ENCODE measurements around the gene CD47. TPM values are rescaled to one million over a fixed set of nuclear protein-coding genes. Genes with fewer than 3 reads are reported as not detected.
A peak's percentile ranks its signal among the peaks of the same experiment; 100 is the strongest.

CD47 gene
- total RNA-seq, 2 experiments from 2014 or later: 145 to 161 TPM

DNA sequence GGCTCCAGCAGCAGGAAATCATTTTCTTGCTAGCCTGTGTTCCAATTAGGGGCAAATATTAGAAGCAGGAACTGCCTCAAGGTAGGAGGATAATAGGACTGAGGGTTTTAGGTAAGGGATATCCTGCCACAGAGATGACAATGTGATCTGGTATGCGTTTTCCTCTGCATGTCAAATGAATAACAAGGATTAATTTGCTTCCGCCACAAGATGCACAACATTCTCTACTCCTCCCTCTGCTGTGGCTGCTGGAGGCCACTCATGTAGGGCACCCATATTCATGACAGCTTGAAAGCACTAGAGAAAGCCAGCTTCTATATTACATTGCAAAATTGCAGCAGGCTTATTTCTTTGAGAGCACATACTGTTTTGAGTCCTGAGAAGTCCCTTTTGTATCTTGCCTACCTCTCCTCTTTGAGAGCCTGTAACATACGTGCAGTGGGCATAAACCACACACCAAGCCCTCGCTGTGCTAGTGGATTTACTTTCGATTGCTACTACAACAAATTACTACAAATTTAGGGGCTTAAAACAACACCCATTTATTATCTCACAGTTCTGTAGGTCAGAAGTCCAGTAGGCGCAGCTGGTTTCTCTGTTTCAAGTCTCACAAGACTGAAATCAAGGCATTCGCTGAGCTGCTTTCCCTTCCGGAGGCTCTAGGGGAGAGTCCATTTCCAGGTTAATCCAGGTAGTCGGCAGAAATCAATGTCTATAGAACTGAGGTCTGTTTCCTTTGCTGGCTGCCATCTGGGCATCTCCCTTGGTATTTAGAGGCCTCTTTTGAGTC lies 5.9 kb upstream of the CD47 start:
- Mint-ChIP-seq H3K4me1 (peaks cover 65% of the 10 kb centered on the region), H3K27ac (peak overlapping the region; percentile 38), H3K4me3 (no peak overlapping the region), H3K9me3 (peaks cover 6% of the 10 kb centered on the region), H3K27me3 (no peaks in the 10 kb centered on the region), H3K36me3 (ENCODE audit: low read depth) (no peaks in the 10 kb centered on the region)
- CTCF ChIA-PET: no interaction called here
- DNase-seq: peak; percentile 24
- POLR2A ChIA-PET: no interaction called here

DNA sequence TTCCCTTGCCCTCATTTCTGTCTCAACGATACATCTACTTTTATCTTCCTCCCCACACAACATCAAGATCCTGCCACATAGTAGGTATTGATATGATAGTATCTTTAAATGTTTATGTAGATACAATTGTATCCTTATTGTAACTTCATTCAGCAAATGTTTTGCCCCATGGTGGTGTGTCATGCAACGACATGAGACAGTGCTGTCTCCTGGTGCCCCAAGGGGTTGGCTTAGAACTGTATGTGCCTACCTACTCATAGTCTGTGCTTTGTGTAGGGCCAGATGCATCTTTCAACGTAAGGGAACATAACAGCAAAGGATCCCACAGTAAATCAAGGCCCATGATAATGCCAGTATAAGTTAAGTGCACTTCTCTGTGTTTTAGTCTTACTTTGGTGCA lies 2.8 kb upstream of the CD47 start:
- H3K27ac Mint-ChIP-seq: peak overlapping the region; percentile 54
- no peak overlapping the region for H3K4me3 Mint-ChIP-seq
- CTCF ChIA-PET: interaction anchor here (1.2 to 1.4 kb wide), 4 partner anchors 7 to 35 kb away, joined by 3 to 4 read pairs (median 4); no protein-coding TSS in a partner anchor
- H3K9me3 Mint-ChIP-seq: peaks cover 6% of the 10 kb centered on the region
- H3K36me3 Mint-ChIP-seq (ENCODE audit: low read depth): peaks cover 12% of the 10 kb centered on the region
- no peaks in the 10 kb centered on the region for H3K27me3 Mint-ChIP-seq
- POLR2A ChIA-PET: no interaction called here
- no peak for DNase-seq
- peaks cover 42% of the 10 kb centered on the region for H3K4me1 Mint-ChIP-seq

DNA sequence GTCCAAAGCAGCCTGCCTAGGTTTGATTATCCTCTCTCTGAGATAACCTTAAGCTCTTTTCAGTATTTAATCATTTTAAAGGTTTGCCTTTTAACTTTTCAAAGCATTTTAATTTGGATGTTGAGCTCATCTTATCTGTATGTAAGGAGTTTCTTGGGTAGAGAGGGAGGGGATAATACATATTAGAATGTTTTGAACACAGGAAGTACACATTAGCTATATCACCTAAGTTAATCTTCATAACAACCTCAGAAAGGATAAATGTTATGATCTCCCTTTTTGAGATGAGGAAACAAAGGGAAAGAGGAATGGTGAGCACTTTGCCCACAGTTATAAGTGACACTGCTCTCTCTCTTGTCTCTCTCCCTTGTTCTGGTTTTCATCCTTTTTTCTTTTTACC lies 2.2 kb upstream of the CD47 start:
- Mint-ChIP-seq H3K27ac (peak overlapping the region; percentile 54), H3K4me1 (peaks cover 42% of the 10 kb centered on the region), H3K27me3 (no peaks in the 10 kb centered on the region), H3K4me3 (peak overlapping the region; percentile 6), H3K9me3 (peaks cover 6% of the 10 kb centered on the region), H3K36me3 (ENCODE audit: low read depth) (peaks cover 14% of the 10 kb centered on the region)
- DNase-seq: no peak
- CTCF ChIA-PET: interaction anchor here (1.3 kb wide), 2 partner anchors 8 to 36 kb away, joined by 4 read pairs; no protein-coding TSS in a partner anchor
- POLR2A ChIA-PET: no interaction called here

DNA sequence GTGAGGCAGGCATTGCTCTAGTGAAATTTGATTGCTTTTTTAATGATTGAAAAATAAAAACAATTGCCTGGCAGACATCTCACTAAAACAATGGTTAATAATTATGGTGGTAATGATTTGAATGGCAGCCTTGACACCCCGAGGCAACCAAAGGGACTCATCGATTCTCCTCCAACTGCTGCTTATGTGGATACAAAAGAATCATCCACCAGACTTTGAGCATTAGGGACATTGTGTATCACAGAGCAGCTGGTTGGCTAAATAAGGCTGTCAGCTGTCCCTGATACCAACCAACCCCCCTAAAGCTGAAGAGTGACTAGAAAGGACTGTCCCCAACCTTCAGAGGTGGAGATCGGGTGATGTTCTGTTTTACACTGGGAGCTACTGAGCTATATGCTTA lies 1.7 kb upstream of the CD47 start:
- Mint-ChIP-seq H3K9me3 (peaks cover 6% of the 10 kb centered on the region), H3K4me3 (peak overlapping the region; percentile 81), H3K4me1 (peaks cover 42% of the 10 kb centered on the region), H3K36me3 (ENCODE audit: low read depth) (peaks cover 20% of the 10 kb centered on the region), H3K27me3 (no peaks in the 10 kb centered on the region), H3K27ac (peak overlapping the region; percentile 54)
- CTCF ChIA-PET: interaction anchor here (1.3 kb wide), 2 partner anchors 8 to 37 kb away, joined by 4 read pairs; no protein-coding TSS in a partner anchor
- DNase-seq: no peak
- POLR2A ChIA-PET: no interaction called here

DNA sequence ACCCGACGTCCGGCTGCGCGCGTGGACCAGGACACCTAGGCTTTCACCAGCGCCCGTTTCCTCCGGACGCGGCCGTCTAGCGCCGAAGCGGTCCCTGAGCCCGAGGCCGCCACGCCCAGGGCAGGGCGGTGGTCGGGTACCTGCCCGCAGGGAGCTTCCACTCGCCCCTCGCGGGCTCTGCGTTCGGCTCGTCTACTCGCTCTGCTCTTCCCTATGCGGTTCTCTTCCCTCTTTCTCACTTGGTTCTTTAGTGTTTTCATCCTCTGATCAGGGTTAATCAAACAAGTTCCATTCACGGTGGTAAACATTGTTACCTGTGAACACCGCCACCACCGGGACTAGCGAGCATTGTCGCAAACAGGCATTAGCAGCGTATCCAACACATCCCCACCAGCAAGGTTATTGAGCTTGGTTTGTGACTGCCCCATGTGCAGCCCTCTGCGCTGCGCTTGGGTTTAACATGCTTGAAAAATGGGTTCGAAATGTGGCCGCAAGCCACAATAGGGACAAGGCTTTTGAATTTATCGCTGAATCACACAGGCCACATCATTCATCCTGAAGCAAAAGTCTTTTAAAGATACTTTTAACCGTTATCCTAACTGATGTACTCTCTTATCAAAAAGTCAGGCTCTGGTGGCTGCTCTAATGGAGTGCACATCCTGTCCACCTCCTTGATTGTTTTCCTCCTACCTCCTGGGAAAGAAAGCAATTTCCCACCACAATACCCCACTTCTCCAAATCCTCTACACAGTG lies 843 bp upstream of the CD47 start:
- DNase-seq: peak; percentile 40
- peak overlapping the region; percentile 95 for H3K27ac Mint-ChIP-seq
- peaks cover 21% of the 10 kb centered on the region for H3K36me3 Mint-ChIP-seq (ENCODE audit: low read depth)
- CTCF ChIA-PET: interaction anchor here (1.0 kb wide), 1 partner anchor 10 kb away, joined by 3 read pairs; no protein-coding TSS in a partner anchor
- H3K27me3 Mint-ChIP-seq: no peaks in the 10 kb centered on the region
- H3K4me3 Mint-ChIP-seq: peak overlapping the region; percentile 81
- POLR2A ChIA-PET: no interaction called here
- peaks cover 35% of the 10 kb centered on the region for H3K4me1 Mint-ChIP-seq
- H3K9me3 Mint-ChIP-seq: peaks cover 6% of the 10 kb centered on the region

DNA sequence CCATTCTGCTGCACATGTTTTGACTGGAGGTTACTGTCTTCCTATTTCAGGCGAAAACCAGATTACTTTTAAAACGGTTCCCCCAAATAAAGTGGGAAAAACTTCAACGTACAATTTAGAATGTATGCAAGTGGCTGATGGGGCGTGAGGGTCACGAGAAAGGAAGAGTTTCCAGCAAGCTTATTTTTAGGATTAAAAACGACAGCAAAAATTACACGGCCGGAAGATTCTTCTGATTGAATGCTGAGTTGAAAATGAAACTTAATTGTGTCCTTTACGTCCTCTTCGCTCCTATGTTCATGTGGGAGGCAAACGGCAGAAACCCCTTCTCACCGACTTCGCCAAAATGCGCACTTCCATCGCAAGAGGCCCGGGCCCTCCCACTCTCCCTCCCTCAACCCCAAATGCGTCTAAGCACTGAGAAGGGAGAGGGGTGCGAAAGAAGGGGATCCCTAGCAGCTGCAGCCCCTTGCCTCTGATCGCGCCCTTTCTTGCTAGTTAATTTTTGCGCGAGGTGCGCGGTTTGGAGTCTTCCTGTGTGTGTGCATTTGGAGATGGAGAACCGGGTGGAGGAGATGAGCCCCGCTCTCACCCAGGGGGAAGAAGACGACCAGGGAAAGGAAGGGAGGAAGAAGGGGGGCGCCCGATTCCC lies 656 bp downstream of the CD47 start:
- Mint-ChIP-seq H3K4me3 (peak overlapping the region; percentile 99), H3K36me3 (ENCODE audit: low read depth) (peaks cover 21% of the 10 kb centered on the region), H3K27me3 (no peaks in the 10 kb centered on the region), H3K27ac (peak overlapping the region; percentile 100), H3K9me3 (peaks cover 6% of the 10 kb centered on the region), H3K4me1 (peaks cover 30% of the 10 kb centered on the region)
- peak; percentile 55 for DNase-seq
- ChIA-PET POLR2A (interaction anchor here (1.1 kb wide), 1 partner anchor 35 kb away, joined by 6 read pairs; no protein-coding TSS in a partner anchor), CTCF (interaction anchor here (1.1 kb wide), 1 partner anchor 492 kb away, joined by 4 read pairs; no protein-coding TSS in a partner anchor)

DNA sequence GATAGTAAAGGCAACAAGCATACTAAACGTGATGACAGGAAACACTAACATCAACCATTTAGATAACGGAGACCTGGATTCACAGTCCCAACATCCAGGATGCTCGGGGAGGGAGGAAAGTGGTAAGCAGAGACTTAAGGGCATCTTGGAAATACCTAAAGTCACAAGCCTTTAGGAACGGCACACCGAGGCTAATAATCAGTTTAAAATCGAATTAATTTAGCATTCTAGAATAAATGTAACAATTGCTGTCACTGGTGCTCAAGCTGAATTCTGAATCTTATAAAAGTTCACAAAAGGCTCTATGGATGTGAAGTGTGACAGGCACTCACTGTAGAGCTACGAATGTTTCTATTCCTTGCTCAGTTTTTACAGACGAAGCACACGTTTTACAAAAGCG lies 1.3 kb downstream of the CD47 start:
- peaks cover 25% of the 10 kb centered on the region for H3K4me1 Mint-ChIP-seq
- no peak for DNase-seq
- ChIA-PET CTCF (interaction anchor here (1.0 to 1.1 kb wide), 2 partner anchors 32 to 491 kb away, joined by 3 to 4 read pairs; no protein-coding TSS in a partner anchor), POLR2A (interaction anchor here (0.6 to 1.1 kb wide), 2 partner anchors 36 to 270 kb away, joined by 3 to 6 read pairs; no protein-coding TSS in a partner anchor)
- peaks cover 21% of the 10 kb centered on the region for H3K36me3 Mint-ChIP-seq (ENCODE audit: low read depth)
- peak overlapping the region; percentile 99 for H3K4me3 Mint-ChIP-seq
- peak overlapping the region; percentile 100 for H3K27ac Mint-ChIP-seq
- no peaks in the 10 kb centered on the region for H3K27me3 Mint-ChIP-seq
- H3K9me3 Mint-ChIP-seq: peaks cover 3% of the 10 kb centered on the region

DNA sequence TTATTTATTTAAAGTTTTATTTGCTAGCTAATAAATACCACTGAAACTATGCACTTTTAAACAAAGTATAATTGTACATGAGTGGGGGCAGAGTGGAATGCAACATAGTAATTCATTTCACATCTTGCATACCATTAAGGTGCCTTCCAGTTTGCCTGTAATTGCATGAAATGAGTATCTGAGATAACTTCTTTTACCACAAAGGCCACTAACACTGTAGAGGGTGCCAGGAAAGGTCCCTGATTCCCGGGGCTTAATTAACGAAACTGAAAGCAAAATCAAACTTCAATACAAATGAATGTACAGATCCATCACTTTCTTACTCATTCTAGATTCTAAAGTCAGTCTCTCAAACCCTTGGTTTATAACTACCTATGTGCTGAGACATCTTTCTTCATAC lies 2.1 kb downstream of the CD47 start:
- ChIA-PET POLR2A (interaction anchor here (0.6 to 1.2 kb wide), 3 partner anchors 37 to 301 kb away, joined by 3 to 9 read pairs (median 3); no protein-coding TSS in a partner anchor), CTCF (interaction anchor here (0.6 to 1.1 kb wide), 4 partner anchors 14 to 490 kb away, joined by 3 to 4 read pairs (median 3); no protein-coding TSS in a partner anchor)
- H3K4me3 Mint-ChIP-seq: peak overlapping the region; percentile 99
- DNase-seq: peak; percentile 61
- H3K36me3 Mint-ChIP-seq (ENCODE audit: low read depth): peaks cover 21% of the 10 kb centered on the region
- no peaks in the 10 kb centered on the region for H3K27me3 Mint-ChIP-seq
- peak overlapping the region; percentile 71 for H3K27ac Mint-ChIP-seq
- peaks cover 24% of the 10 kb centered on the region for H3K4me1 Mint-ChIP-seq
- H3K9me3 Mint-ChIP-seq: peaks cover under 1% of the 10 kb centered on the region

DNA sequence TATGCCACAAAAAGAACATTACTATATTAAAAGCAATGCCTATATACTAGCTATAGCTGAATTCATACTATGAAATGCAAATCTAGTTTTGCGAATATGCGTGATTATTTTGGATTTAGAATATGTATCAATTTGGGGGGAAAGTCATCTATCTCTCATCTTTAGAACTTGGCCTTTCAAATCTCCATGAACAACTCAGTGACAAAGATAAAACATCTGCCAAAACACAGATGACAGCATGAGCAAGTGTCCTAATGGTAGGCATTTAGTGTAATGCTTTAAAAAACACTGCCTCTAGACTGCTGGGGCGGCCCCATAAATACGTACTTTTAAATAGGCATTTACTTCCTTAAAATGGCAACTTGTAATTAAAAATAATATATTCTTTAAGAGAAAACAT lies 2.7 kb downstream of the CD47 start:
- Mint-ChIP-seq H3K36me3 (ENCODE audit: low read depth) (peaks cover 21% of the 10 kb centered on the region), H3K9me3 (no peaks in the 10 kb centered on the region), H3K27me3 (no peaks in the 10 kb centered on the region), H3K4me1 (peaks cover 18% of the 10 kb centered on the region), H3K4me3 (peak overlapping the region; percentile 99), H3K27ac (peak overlapping the region; percentile 41)
- ChIA-PET CTCF (interaction anchor here (1.4 kb wide), 1 partner anchor 14 kb away, joined by 3 read pairs; no protein-coding TSS in a partner anchor), POLR2A (interaction anchor here (1.2 kb wide), 1 partner anchor 37 kb away, joined by 9 read pairs; no protein-coding TSS in a partner anchor)
- DNase-seq: no peak

DNA sequence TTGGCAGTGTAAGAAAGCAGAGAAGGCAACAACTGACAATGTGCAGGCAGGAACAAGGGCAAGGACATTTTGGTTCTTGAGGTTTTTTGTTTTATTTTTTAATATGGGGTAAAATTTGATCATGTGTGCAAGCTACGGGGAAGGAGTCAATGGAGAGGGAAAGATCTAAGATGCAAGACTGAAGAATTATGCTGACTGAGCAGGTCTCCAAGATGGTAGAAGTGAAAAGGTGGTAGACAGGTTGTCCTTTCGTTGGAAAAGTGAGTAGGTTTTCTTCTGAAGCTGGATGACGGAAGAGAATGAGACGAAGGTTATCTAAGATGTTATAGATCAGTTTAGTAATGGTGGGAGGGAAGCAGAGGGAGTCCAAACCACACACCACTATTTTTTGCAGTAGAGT lies 4.2 kb downstream of the CD47 start:
- Mint-ChIP-seq H3K27ac (no peak overlapping the region), H3K27me3 (no peaks in the 10 kb centered on the region), H3K4me1 (peaks cover 12% of the 10 kb centered on the region), H3K36me3 (ENCODE audit: low read depth) (peaks cover 22% of the 10 kb centered on the region), H3K9me3 (no peaks in the 10 kb centered on the region), H3K4me3 (no peak overlapping the region)
- POLR2A ChIA-PET: no interaction called here
- DNase-seq: no peak
- CTCF ChIA-PET: interaction anchor here (1.4 kb wide), 1 partner anchor 12 kb away, joined by 3 read pairs; no protein-coding TSS in a partner anchor

DNA sequence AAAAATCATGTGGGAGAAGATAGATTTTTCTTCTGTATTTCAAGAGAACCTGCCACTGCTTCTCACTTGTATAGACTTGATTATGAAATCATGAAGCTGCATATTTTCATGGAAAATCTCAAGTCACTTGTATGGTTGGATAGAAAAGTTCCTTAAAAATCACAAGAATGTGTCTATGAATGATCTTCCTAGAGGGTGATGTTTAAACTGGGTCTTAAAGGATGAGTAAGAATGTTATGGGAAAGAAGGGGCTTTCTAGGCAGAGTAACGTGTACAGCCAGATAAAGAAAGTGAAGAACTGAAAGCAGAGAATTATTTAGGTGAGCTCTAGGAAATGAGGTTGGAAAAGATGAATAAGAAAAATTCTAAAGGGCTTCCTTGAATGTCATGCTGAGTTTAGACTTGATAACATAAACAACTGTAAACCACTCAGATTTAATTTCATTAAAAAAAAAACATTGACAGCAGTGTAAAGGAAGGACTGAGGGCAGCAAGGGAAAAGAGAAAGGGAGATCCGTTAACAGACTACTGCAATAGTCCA lies 5.0 kb downstream of the CD47 start:
- POLR2A ChIA-PET: interaction anchor here (0.5 kb wide), 1 partner anchor 16 kb away, joined by 3 read pairs; no protein-coding TSS in a partner anchor
- Mint-ChIP-seq H3K27ac (no peak overlapping the region), H3K4me1 (peaks cover 18% of the 10 kb centered on the region), H3K9me3 (no peaks in the 10 kb centered on the region), H3K36me3 (ENCODE audit: low read depth) (peaks cover 20% of the 10 kb centered on the region), H3K27me3 (no peaks in the 10 kb centered on the region), H3K4me3 (no peak overlapping the region)
- CTCF ChIA-PET: interaction anchor here (0.6 to 1.2 kb wide), 4 partner anchors 12 to 41 kb away, joined by 3 to 6 read pairs (median 3); no protein-coding TSS in a partner anchor
- no peak for DNase-seq

DNA sequence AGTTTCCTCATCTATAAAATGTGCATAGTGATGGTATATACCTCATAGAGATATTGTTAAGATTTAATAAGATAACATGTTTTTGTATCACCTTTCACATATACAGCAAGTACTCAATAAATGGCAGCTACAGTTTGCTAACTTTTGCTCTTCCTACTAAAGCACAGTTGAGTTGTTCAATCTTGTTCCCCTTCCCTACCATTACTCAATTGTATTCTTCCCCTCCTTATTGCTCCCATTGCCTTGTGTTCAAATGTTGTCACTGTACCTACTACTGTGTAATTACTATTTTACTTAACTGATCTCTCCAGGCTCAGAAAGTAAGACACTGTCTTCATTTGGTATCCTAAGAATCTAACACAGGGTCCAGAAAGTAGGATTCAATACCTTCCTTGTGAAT lies 5.5 kb downstream of the CD47 start:
- ChIA-PET CTCF (interaction anchor here (0.6 to 1.2 kb wide), 3 partner anchors 11 to 42 kb away, joined by 3 to 6 read pairs (median 3); no protein-coding TSS in a partner anchor), POLR2A (no interaction called here)
- DNase-seq: no peak
- no peak overlapping the region for H3K4me3 Mint-ChIP-seq
- no peaks in the 10 kb centered on the region for H3K9me3 Mint-ChIP-seq
- no peak overlapping the region for H3K27ac Mint-ChIP-seq
- peaks cover 22% of the 10 kb centered on the region for H3K4me1 Mint-ChIP-seq
- H3K27me3 Mint-ChIP-seq: no peaks in the 10 kb centered on the region
- peaks cover 20% of the 10 kb centered on the region for H3K36me3 Mint-ChIP-seq (ENCODE audit: low read depth)

Data from activated CD4-positive, alpha-beta T cell treated with anti-CD3 and anti-CD28 coated beads, Interleukin-2, amount 10 ng/mL, durations not matched to agents 7 days and 5 days (primary cell).